Measurements from ENCODE around the gene ACSL3.
A peak's percentile ranks its signal among the peaks of the same experiment; 100 is the strongest.

GRCh38 chr2:222860740-222861410 is at the start of gene ACSL3:
- TF ChIP-seq CTCF (IDR thresholded peaks at IDR 0.05) (peak in 1 of 3 experiments; percentile 5), POLR2A (IDR thresholded peaks at IDR 0.05) (peak; percentile 97)

Measured in testis (tissue), 2 donors.